ENCODE measurements around the gene UGCG.
A peak's percentile ranks its signal among the peaks of the same experiment; 100 is the strongest.
"Not testable (repeated sequence)": the region's sequence is repeated elsewhere in the genome, so short reads cannot be mapped to it uniquely, and the experiment has no call there.

UGCG gene

GRCh38 chr9:111920531-111920930 is 23.9 kb downstream of the UGCG start:
- DNase-seq (ENCODE audit: low read depth) = no peak

- DNase-seq (ENCODE audit: low read depth) = no peak
Observed at GRCh38 chr9:111922324-111923013, 25.9 kb downstream of the UGCG start.

DNA sequence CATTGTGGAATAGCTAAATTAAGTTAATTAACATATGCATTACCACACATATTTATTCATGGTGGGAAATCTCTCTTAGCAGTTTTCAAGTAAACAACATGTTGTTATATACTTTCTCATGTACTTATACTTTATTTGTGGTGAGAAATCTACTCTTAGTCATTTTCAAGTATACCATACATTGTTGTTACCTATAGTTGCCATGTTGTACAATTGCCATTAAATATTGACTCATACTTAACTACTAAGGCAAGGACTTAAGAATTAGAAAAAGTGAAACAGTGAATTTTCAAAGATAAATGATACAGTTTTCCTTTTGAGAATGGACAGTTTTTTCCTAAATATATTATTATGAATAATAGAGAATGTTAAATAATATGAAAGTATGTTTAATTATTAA is 27.7 kb downstream of the UGCG start:
- no peak for DNase-seq (ENCODE audit: low read depth)

- no peak for DNase-seq (ENCODE audit: low read depth)
Observed at GRCh38 chr9:111925017-111925770, 28.6 kb downstream of the UGCG start.

DNA sequence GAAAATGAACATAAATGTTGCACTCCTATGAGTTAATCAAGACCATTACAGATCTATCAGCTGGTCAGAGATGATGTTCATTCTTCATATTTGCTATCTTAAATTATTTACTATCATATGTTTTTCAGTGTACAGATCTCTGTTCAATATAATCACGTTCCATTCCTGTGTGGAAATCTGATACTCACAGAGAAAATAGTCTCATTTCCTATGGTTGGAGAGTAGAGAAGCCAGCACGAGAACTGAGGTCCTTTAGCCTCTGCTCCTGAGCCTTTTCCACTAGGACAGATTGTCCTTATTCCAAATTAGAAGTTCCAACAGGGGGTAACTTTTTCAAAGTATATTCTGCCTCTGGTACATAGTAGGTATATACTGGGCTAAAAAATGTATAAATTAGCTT is 29.2 kb downstream of the UGCG start:
- no peak for DNase-seq (ENCODE audit: low read depth)

DNA sequence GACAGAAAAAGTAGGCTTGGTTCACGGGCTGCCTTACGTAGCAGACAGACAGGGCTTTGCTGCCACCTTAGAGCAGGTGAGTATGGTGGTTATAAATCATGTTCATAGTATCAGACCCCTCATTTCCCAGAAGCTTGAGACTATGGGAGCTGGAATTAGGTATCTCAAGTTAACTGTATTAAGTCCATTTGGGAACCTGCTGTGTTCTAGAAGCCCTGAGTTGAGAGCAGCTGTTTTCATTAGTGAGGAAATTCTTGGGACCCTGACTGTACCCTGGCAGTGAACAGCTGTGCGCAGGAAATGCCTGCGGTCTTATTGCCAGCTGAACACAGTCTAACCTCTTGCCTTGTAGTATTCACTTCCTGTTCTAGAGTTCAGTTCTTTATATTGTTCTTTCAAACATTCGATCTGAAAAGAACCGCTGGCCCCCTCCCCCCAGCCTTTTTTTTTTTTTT is 29.8 kb downstream of the UGCG start:
- no peak for DNase-seq (ENCODE audit: low read depth)

DNA sequence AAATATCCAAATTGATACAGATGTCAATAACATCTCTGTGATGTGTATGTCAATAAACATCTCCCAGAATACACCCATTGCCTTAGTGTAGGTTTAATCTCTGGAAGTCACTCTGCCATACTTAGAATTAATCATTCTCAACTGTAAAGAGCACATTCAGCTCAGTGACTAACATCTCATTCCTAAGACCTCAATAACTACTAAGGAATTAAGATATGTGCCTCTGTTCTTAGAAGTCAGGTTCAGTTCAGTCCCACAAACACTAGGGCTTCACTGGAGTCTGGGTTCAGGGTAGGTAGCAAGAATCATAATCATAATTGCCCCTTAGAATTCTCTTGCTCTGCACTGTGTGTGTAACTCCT is 31.7 kb downstream of the UGCG start:
- no peak for DNase-seq (ENCODE audit: low read depth)

DNA sequence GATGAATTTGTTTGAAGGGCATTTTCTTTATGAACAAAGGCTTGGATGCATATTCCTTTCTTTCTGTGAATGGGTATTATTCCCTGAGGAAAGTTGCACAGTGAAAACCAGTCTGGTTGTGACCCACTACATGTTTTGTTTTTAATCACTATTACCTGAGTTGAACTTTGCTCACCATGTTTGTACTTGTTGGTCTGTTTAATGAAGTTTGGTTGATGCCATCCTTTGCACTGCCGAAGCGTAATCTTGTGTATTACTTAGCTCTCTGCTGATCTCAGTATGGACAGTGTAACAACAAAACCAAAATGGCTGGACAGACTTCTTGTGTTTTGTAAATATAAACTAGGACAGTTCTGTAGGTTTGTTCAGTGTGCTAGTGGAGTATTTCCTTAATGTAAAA is 38.1 kb downstream of the UGCG start:
- no peak for DNase-seq (ENCODE audit: low read depth)

DNA sequence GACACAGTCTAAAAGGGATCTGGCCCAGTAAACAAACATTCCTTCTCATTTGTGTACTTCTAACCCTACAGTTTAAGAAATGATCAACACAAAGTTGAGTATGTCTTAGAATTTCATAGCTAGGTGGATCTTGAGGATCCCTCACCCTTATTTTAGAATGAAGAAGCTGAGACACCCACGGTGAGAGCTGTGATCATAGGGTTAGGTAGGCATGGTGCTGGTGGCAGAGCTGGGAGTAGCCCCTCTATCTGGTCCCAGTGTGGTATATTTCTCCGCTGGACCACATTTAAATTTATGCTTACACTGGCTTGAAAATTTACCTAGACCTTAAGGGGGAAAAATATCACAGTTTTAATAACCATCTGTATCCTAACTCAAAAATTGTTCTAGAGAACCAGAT is 39.8 kb downstream of the UGCG start:
- DNase-seq (ENCODE audit: low read depth) = no peak

GRCh38 chr9:111937301-111937700 is 40.7 kb downstream of the UGCG start:
- DNase-seq (ENCODE audit: low read depth) = no peak

DNA sequence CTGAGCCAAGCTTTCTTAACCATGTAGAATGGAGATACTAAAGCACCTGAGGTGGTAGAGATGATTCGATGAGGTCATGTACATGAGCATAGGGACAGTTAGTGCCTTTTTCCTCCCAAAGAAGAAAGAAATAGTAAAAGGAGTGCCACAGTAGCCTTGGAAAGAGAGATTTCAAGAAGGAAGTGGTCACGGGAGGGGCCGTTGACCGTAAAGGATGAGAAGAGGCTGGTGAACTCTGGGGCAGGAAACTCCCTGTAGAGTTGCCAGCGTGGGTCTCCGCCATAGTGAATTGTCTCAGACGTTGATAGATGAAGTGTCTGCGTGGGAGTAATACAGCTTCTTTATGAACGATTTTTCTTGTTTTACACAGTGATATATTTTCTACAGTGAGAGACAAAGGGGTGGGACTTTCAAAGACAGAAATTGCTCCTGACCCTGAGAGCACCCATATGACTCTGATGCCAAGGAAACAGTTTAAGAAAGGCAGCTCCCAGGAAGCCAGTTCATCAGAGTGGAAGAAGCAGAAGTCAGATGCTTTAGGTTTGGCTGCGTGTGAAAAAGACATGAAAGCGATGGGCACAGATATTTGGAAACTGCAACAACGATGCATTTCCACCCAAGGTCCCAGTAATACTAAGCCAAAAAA is 41.3 kb downstream of the UGCG start:
- DNase-seq (ENCODE audit: low read depth) = no peak

DNA sequence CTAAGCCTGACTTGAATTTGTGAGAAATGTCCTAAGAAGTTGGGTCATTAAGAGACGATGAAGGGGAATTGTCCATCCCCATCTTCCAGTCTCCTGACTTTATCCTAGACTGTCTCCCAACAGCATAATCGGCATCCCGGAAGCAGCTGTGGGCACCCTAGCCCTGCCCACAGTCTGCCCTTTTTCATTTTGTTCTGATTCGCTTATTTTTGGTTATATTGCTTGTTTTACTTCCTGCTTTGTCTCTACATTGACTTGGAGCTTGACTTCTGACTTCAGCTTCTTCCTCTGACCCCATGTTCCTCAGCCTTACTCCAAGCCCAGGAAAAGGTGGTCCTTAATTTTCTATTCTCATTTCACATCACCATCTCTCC is 41.8 kb downstream of the UGCG start:
- no peak for DNase-seq (ENCODE audit: low read depth)

DNA sequence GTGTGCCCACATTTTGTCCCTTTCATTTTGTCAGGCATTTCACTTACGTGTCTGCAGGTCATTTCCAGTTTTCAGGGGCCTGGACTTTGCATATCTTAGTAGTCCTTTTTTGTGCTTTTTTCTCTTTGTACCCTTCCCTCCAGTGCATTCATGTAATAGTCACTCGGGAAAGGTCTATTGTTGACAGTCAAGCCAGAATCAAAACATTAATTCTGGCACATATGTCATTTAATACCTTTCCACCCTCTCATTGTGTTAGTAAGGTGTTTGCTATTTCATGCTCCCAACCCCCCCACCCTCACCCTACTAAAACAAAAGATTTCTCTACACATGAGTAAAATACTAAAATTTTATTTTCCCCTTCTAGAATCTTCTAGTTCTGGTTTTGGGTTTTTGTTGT is 42.7 kb downstream of the UGCG start:
- DNase-seq (ENCODE audit: low read depth) = no peak

GRCh38 chr9:111940697-111941096 is 44.1 kb downstream of the UGCG start:
- DNase-seq (ENCODE audit: low read depth) = no peak

DNA sequence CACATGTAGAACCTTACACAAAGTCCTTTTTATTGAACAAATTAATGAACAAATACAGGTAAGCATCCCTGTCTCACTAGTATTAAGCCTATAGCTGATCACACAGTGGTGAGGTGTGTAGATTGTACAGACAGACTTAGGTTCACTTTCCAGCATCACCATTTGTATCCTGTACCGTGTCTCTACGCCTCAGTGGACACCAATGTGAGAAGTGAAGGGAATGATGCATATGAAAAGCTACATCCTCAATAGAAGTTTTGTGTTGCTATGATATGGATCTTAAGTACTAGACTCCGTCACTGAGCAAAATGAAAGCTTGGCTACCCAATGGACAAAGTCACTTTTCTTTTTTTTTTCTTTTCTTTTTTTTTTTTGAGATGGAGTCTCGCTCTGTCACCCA is 46.6 kb downstream of the UGCG start:
- no peak for DNase-seq (ENCODE audit: low read depth)

DNA sequence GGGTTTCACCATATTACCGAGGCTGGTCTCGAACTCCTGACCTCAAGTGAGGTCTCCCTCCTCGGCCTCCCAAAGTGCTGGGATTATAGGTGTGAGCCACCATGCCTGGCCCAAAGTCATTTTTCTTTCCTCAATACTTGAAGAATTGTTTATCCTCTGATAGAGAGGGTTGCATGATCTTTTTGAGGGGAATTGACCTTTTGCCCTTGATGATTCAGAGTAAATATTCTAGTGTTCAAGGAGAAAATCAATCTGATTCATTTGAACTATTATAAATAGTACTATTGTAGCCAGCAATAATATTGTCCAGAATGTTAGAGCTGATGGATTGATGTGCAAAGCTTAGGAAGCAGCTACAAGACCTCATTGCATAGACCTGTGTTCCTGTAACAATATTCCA is 47.1 kb downstream of the UGCG start:
- DNase-seq (ENCODE audit: low read depth) = no peak

- no peak for DNase-seq (ENCODE audit: low read depth)
Observed at GRCh38 chr9:111944241-111944866, 47.7 kb downstream of the UGCG start.

DNA sequence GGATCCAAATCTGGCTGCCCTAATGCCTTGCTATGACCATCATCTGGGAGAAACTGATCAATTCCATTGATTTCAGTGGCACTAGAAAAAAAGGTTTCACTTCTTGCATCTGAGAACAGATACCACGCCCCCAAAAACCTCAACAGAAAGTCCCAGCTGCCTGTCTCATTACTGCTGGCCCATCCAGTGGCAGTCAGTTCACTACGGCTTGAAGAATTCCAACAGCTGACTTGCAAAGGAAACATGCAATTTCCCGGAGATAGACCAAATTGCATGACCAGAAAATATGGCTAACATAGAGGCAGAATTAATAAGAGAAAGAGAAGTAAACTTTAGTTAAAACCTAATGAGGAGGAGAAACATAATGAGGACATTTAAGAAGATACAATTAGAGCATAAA is 48.6 kb downstream of the UGCG start:
- no peak for DNase-seq (ENCODE audit: low read depth)

DNA sequence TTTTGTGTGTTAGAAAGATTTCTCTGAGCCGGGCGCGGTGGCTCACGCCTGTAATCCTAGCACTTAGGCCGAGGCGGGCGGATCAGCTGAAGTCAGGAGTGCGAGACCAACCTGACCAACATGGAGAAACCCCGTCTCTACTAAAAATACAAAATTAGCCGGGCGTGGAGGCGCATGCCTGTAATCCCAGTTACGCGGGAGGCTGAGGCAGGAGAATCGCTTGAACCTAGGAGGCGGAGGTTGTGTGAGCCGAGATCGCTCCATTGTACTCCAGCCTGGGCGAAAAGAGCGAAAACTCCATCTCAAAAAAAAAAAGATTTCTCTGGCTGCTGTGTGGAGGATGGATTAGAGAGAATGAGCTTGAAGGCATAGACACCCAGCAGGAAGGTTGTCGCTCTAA is 51.5 kb downstream of the UGCG start:
- not testable (repeated sequence) for DNase-seq (ENCODE audit: low read depth)

GRCh38 chr9:111948951-111949350 is 52.3 kb downstream of the UGCG start:
- no peak for DNase-seq (ENCODE audit: low read depth)

GRCh38 chr9:111949919-111950318 is 53.3 kb downstream of the UGCG start:
- no peak for DNase-seq (ENCODE audit: low read depth)

- peak; percentile 61 for DNase-seq (ENCODE audit: low read depth)
Observed at GRCh38 chr9:111952559-111952958, 55.9 kb downstream of the UGCG start.

DNA sequence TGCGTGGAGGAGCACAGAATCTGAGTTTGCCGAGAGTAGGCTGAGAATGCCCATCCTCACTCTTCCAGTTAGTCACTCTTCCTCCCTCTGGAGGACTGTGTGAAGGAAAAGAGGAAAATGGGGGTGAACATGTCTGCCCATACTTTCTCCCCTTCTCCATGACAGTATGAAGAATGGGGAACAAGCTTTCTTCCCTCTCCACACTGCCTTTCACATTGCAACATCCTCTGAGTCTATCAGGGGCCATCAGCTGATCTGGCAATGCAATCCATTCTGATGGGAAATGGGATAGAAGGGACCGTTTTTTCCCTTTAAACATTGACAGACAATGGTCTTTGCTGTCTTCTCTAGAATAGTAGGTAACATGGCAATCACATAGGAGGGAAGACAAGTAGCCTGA is 56.8 kb downstream of the UGCG start:
- DNase-seq (ENCODE audit: low read depth) = no peak

Data from GM04503 (cell line).